ENCODE measurements around the gene ASGR2. TPM values are rescaled to one million over a fixed set of nuclear protein-coding genes. Genes with fewer than 3 reads are reported as not detected.

Gene ASGR2
- total and polyA plus RNA-seq, 2 of the 13 experiments (the other 11 are each of a cell fraction or from before 2014, with no cell fraction given): 320 to 754 TPM

GRCh38 chr17:7114875-7115614, 423 bp upstream of the ASGR2 start (continued):
- TF ChIP-seq SRF (IDR thresholded peaks at IDR 0.05; ENCODE audit: low read depth, low read length): no peak
- TF ChIP-seq CEBPG (CRISPR knock-in tag; IDR thresholded peaks at IDR 0.05): peak; percentile 91
- no peak for TF ChIP-seq FOXM1 (CRISPR knock-in tag; IDR thresholded peaks at IDR 0.05)
- no peak for TF ChIP-seq ESRRA (CRISPR knock-in tag; IDR thresholded peaks at IDR 0.05; ENCODE audit: low read depth)
- TF ChIP-seq ZNF772 (CRISPR knock-in tag; IDR thresholded peaks at IDR 0.05): peak; percentile 53
- TF ChIP-seq NFE2 (CRISPR knock-in tag; IDR thresholded peaks at IDR 0.05): no peak
- TF ChIP-seq SMYD3 (CRISPR knock-in tag; IDR thresholded peaks at IDR 0.05): peak; percentile 57; the same call in 1 of the 2 replicates
- TF ChIP-seq ZNF543 (CRISPR knock-in tag; IDR thresholded peaks at IDR 0.05): 0 out of 2 replicates have a peak, but pooled peaks have one; percentile 22
- TF ChIP-seq SUZ12 (IDR thresholded peaks at IDR 0.05; ENCODE audit: low read depth, low read length): no peak
- peak; percentile 9; the same call in 1 of the 2 replicates for TF ChIP-seq ZNF670 (CRISPR knock-in tag; IDR thresholded peaks at IDR 0.05; ENCODE audit: borderline replicate concordance)
- no peak for TF ChIP-seq ARID3A (IDR thresholded peaks at IDR 0.05; ENCODE audit: low read depth, low read length)
- TF ChIP-seq FLYWCH1 (CRISPR knock-in tag; IDR thresholded peaks at IDR 0.05): no peak
- no peak for TF ChIP-seq HNRNPH1 (optimal IDR thresholded peaks at IDR 0.05; ENCODE audit: low read depth, low read length)
- no peak for TF ChIP-seq SOX13 (IDR thresholded peaks at IDR 0.05)
- 0 out of 4 replicates have a peak, but pooled peaks of 1 of the 2 experiments have one; percentile 4 for TF ChIP-seq SOX13 (CRISPR knock-in tag; conservative IDR thresholded peaks at IDR 0.05 in 1 of 2, IDR thresholded peaks at IDR 0.05 in 1 of 2)
- TF ChIP-seq ZNF253 (CRISPR knock-in tag; IDR thresholded peaks at IDR 0.05; ENCODE audit: borderline replicate concordance): no peak
- TF ChIP-seq DPF2 (CRISPR knock-in tag; IDR thresholded peaks at IDR 0.05; ENCODE audit: borderline replicate concordance, low read depth): no peak; the same call in none of the 2 replicates
- no peak for TF ChIP-seq ATF5 (CRISPR knock-in tag; IDR thresholded peaks at IDR 0.05; ENCODE audit: low read depth)
- peak; percentile 60; the same call in 1 of the 2 replicates for TF ChIP-seq ATF7-NPFF (CRISPR knock-in tag; IDR thresholded peaks at IDR 0.05; ENCODE audit: low read depth)
- 0 out of 2 replicates have a peak, but pooled peaks have one; percentile 19 for TF ChIP-seq NFKBIZ (CRISPR knock-in tag; IDR thresholded peaks at IDR 0.05)
- no peak for TF ChIP-seq JUND (CRISPR knock-in tag; IDR thresholded peaks at IDR 0.05)
- 0 out of 2 replicates have a peak, but pooled peaks have one; percentile 11 for TF ChIP-seq KAT7 (CRISPR knock-in tag; IDR thresholded peaks at IDR 0.05; ENCODE audit: borderline replicate concordance)
- no peak; the same call in 1 of the 2 replicates for TF ChIP-seq HES4 (CRISPR knock-in tag; IDR thresholded peaks at IDR 0.05; ENCODE audit: borderline replicate concordance)
- TF ChIP-seq KDM3A (CRISPR knock-in tag; IDR thresholded peaks at IDR 0.05; ENCODE audit: low read depth): peak; percentile 1; the same call in 1 of the 2 replicates
- TF ChIP-seq ETV6 (CRISPR knock-in tag; conservative IDR thresholded peaks at IDR 0.05): peak; percentile 24; the same call in 1 of the 2 replicates
- no peak for TF ChIP-seq ZBTB3 (CRISPR knock-in tag; IDR thresholded peaks at IDR 0.05; ENCODE audit: borderline replicate concordance, low read depth)
